ENCODE results near the gene SREBF1. TPM values are rescaled to one million over a fixed set of nuclear protein-coding genes. Genes with fewer than 3 reads are reported as not detected.

SREBF1 gene
- total RNA-seq, 2 donors from 2014 or later, result 67.2 to 103 TPM

DNA sequence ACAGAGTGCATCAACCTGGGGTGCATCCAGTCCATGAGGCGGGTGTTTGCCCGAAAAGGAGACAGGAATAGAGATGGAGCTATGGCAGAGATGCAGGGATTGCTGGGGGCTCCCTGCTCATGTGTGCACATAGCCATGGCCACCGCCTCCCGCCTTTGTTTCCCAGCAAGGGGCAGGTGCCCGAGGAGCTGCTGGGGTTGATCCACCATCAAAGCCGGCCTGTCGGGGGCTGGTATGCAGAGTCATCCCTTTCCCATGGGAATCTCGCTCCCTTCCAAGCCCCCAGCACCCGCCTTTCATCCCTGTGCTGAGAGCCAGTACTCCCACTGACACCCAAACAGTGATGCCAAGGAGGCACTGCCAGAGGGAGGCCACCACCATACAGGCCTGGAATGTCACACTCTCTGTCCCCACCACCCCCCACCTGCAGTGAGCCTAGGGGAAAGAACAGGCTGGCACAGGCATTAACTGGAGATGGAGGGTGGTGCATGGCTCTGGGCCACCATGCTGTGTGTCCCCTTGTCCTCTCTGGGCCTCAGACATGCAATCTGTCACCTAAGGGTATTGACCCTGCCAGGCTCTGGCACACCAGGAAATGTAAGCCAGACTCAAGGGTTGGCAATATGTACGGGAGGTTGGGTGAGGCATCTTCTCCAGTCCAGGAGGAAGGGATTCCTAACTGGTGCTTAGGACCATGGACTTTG lies 65.1 kb downstream of the SREBF1 start:
- Mint-ChIP-seq H3K9me3 (no peaks in the 10 kb centered on the region), H3K27ac (no peak overlapping the region), H3K36me3 (no peaks in the 10 kb centered on the region)
- no peak for ATAC-seq
- no peak for DNase-seq (ENCODE audit: low spot score in 2 of 2)

DNA sequence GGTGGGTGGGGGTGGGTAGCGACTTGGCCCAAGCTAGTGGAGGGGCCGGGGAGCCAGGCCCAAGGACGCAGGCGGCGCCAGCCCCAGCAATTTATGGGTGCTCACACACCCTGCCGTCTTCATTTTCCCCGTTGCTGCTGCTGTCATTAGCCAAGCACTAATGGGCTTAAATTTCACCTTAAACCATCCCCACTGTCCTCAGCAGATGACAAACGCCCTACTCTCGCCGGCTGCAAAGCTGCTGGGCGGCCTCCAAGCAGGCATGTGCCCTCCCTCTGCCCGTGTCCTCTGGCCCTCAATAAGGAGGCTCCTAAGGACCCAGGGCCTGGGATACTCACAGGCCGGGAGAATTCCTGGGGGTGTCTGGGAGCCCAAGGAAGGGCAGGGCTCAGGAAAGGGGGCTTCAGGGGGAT lies 66.1 kb downstream of the SREBF1 start:
- Mint-ChIP-seq H3K36me3 (no peaks in the 10 kb centered on the region), H3K9me3 (no peaks in the 10 kb centered on the region), H3K27ac (no peak overlapping the region)
- no peak for ATAC-seq
- no peak for DNase-seq (ENCODE audit: low spot score in 2 of 2)

DNA sequence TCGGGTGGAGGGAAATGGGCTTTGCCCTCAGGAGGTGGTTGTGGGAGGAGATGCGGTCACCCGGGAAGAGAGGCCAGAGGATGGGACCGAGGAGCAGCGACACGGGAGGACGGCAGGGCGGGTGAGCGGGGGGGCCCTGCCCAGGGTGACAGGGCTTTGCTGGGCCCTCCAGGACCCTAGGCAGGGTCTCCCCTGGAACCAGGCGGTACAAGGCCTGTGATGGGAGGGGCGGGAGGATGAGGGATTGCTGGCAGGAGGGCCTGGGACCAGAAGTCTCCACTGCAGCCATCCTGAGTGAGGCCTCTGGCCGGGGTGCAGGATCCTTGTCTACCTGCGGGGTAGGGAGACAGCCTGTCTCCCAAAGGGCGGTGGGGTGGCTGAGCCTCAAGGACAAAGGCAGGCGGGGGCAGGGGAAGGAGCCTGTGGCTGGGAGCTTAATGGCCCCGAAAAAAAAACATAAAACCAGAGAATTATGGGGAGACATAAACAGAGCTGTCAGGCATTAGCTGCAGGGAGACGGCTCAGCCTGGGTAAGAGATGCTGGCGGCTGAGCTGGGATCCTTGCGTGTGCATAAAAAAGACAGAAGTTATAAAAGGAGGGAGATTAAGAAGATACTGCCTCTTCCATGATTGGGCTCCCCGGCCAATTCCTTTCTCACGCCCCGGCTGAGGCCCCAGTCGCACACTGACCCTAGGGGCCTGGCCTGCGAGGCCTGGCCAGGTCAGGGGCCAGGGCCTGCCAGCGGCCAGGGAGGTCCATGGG lies 66.7 kb downstream of the SREBF1 start:
- ATAC-seq, result no peak

DNA sequence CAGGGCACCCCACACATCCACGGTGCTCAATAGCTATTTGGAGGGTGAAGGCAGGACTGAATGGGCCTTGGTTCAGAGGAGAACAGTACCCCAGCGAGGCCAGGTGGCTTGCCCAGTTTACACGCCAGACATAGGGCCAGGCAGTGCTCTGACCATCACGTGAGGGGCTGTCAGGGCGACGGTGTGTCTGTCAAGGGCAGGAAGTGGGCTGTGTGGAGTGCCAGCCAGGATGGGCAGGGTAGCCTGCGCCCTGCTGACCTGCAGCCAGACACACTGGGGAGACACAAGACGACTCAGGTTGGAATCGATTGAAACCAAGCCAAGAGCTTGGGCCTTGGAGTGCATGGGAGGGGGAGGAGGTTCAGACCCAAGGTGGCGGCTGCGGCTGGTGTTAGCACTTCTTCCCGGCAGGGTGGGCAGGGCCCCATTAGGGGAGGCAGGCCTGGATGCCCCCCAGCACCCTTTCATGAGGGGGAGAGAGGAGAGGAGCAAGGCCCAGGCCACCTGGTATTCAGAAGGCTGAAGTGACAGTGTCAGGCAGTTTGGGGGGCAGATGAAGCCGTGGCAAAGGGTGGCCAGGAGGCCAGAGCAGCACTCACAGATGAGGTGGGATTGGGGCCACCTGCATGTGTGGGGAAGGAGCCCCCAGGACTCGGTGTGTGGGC lies 68.2 kb downstream of the SREBF1 start:
- Mint-ChIP-seq H3K27ac (peak overlapping the region in 1 of 2 donors; percentile 88), H3K36me3 (peaks cover 0 to 6% of the 10 kb centered on the region in 2 donors), H3K9me3 (no peaks in the 10 kb centered on the region)
- ATAC-seq, result no peak
- no peak for DNase-seq (ENCODE audit: low spot score in 2 of 2)

More for the DNA sequence above, 66.7 kb downstream of the SREBF1 start:
- H3K9me3 Mint-ChIP-seq, result no peaks in the 10 kb centered on the region
- no peak overlapping the region for H3K27ac Mint-ChIP-seq
- no peak for DNase-seq (ENCODE audit: low spot score in 2 of 2)
- H3K36me3 Mint-ChIP-seq, result peaks cover 0 to 3% of the 10 kb centered on the region in 2 donors

DNA sequence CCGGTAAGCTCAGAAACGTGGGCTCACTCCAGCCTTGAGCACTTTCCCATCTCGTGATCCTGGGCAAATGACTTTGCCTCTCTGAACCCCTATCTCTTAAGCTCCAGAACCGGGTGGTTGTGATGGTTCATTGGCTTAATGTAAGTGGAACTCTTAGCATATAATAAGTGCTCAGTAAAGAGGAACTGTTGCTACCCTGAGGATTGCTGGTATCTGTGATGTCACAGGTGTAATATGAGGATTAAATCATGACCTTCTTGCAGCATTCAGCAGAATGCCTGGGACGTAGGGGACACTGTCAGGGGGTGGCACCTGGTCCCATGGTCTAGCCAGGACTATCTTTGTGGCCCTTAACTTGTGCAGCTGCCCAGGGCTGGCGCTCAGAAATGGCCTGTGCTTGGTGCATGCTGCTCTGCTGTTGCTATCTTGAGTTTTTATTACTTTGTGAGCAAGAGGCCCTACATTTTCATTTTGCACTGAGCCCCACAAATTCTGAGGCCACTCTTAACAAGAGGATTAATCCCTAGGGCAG lies 68.8 kb downstream of the SREBF1 start:
- Mint-ChIP-seq H3K9me3 (no peaks in the 10 kb centered on the region), H3K36me3 (peaks cover 0 to 6% of the 10 kb centered on the region in 2 donors), H3K27ac (peak overlapping the region in 1 of 2 donors; percentile 88)
- DNase-seq (ENCODE audit: low spot score in 2 of 2), result no peak
- no peak for ATAC-seq

DNA sequence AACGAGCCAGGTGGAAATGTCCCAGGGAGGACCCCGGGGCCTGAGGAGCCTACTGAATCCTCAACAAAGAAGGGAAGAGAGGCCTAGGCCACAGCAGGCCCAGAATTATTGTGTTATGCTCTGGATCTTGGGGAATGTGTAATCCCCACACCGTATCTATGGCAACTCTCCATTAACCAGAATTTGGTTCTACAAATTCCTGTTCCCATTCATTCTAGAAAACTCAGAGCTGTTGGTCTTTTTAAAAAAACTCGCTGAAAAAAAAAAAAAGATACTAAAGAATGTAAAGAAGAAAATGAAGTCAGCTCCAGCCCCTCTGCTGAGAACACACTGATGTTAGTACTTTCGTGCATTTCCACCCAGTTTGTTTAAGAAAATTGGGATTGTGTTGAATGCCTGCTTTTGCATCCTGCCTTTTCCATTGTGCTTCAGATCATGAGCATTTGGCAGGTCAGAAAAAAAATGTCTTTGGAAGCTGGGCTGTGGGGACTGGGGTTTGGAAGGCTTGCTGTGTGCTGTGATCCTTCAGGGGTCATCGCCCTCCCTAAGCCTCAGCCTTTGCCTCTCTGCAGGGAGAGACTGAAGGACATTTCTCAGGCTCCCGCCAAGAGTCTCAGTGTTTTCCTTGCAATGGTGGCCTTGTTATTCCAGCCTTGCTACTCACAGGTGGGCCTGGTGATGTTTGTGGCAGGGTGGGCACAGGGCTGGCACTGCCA lies 69.5 kb downstream of the SREBF1 start:
- no peak overlapping the region for H3K27ac Mint-ChIP-seq
- DNase-seq (ENCODE audit: low spot score in 2 of 2) (no peak), ATAC-seq (no peak)
- H3K36me3 Mint-ChIP-seq, result peaks cover 0 to 6% of the 10 kb centered on the region in 2 donors
- H3K9me3 Mint-ChIP-seq, result no peaks in the 10 kb centered on the region

DNA sequence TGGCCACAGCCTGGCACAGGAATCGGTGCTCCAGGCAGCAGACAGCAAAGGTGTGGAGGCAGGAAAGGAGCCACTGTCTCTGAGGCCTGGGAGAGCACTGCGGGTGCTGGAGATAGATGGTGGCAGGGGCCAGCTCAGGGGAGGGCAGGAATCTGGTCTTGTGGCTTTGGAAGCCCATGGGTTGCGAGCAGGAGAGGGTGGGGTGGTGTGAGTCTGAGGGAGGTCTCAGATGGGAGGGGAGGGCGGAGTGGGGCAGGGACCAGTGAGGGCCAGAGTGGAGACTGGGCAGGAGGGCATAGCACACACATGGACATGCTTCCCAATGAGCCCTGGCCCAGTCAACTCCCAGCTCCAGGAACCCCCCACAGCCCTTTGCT lies 70.1 kb downstream of the SREBF1 start:
- no peaks in the 10 kb centered on the region for H3K9me3 Mint-ChIP-seq
- peak overlapping the region in 1 of 2 donors; percentile 62 for H3K27ac Mint-ChIP-seq
- ATAC-seq (no peak), DNase-seq (ENCODE audit: low spot score in 2 of 2) (no peak)
- H3K36me3 Mint-ChIP-seq, result peaks cover 0 to 6% of the 10 kb centered on the region in 2 donors

DNA sequence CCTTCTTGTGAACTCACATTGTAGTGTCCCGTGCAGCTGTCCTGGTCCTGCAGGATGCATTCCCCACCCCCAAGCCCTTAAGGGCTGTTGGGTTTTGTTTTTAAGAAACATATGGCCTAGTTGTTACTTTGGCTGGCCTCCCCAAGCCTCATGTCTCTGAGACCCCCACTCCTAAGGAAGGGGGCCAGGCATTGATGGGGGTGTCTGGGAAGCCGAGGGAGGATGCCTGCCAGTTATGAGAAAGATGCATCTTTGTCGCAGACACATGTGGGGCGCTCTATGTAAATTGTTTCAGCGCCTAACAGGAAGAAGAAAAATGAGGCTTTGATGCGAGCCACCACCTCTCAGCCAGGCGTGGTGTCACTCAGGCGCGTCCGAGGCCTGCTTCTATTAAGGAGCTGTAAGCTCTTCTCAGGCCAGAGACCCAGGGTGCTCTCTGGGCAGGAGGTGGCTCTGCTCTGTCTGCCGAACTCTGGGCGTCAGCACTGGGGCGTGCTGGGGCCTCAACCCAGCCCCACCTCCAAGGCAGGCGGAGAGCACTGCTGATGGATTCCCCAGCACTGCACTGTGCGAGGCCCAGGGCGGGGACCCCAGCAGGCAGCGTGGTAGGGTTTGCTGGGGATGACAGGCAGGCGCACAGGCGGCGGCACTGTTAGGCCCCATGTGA lies 70.6 kb downstream of the SREBF1 start:
- peak; percentile 32 to 42 for ATAC-seq
- peak overlapping the region; percentile 14 to 62 for H3K27ac Mint-ChIP-seq
- no peak for DNase-seq (ENCODE audit: low spot score in 2 of 2)

DNA sequence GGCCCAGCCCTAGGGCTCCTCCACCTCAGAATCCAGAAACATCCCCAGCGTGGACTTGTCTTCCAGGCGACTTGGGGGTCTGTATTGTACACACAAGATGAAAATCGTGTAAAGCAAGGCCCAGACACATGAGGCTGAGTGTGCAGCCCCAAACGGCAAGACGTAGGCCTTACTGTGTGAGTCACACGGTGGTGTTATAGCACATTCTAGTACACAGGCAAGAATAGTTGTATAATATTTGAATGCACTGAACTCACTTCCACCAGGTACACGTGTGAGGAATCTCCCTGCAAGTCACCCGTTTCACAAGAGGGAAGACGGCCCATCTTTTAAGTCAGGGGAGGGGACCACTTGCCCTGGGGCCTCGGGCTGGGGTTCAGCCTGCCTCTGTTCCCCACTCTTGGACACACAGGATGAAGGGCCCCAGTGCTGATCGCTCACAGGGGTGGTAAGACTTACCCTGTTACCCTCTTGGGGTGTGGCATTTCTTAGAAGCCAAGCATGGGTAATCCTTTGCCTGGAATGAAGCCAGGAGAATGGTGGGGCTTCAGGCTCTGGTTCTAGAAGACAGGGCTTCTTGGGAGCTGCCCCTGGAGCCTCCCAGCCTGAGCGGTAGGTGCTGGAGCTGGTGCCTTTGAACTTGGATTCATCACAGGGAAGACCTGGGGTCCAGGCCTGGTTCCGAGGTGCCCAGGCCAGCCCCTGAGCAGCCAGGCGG lies 71.3 kb downstream of the SREBF1 start:
- Mint-ChIP-seq H3K9me3 (no peaks in the 10 kb centered on the region), H3K27ac (peak overlapping the region in 1 of 2 donors; percentile 62), H3K36me3 (peaks cover 0 to 6% of the 10 kb centered on the region in 2 donors)
- ATAC-seq (no peak), DNase-seq (ENCODE audit: low spot score in 2 of 2) (no peak)

More for the DNA sequence above, 70.6 kb downstream of the SREBF1 start:
- H3K9me3 Mint-ChIP-seq, result no peaks in the 10 kb centered on the region
- peaks cover 0 to 6% of the 10 kb centered on the region in 2 donors for H3K36me3 Mint-ChIP-seq

DNA sequence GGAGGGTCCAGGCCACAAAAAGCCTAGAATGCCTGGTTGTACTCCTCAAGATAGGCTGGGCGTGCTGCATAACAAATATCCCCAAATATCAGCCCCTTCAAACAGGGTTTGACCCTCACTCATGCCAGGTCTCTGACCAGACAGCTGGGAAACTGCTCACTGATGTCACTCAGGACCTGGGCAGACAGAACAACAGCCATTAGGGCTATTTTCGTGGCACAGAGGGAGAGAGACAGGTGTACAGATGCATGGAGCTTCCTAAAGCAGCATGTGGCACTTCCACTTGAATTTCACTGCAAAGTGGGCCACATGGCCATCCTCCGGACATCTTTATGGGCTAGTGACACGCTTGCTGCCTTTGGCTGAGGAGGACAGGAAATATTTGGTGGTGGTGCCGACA lies 73.1 kb downstream of the SREBF1 start:
- H3K27ac Mint-ChIP-seq, result peak overlapping the region; percentile 20 to 68
- DNase-seq (ENCODE audit: low spot score in 2 of 2) (no peak), ATAC-seq (no peak)
- peaks cover 0 to 6% of the 10 kb centered on the region in 2 donors for H3K36me3 Mint-ChIP-seq
- H3K9me3 Mint-ChIP-seq, result no peaks in the 10 kb centered on the region

DNA sequence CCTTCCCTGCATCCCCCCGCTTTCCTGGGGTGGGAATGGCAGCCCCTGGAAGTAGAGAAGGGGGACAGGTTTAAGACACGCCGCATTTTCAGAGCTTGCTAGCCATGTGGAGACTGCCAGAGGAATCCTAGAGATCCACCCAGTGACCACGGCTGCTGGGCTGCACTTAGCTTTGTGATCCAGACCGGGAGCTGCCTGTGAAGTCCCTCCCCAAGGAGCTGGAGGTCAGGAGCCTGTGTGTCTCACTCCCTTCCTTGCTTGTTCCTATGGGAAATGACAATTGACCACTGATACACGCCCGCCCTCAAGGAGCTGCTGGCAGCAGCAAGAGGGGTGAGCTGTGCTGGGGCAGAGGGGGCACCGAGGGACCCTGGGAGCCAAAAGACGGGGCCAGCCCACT lies 73.7 kb downstream of the SREBF1 start:
- no peak for ATAC-seq
- Mint-ChIP-seq H3K9me3 (no peaks in the 10 kb centered on the region), H3K36me3 (peaks cover 0 to 6% of the 10 kb centered on the region in 2 donors), H3K27ac (peak overlapping the region in 1 of 2 donors; percentile 20)
- DNase-seq (ENCODE audit: low spot score in 2 of 2), result no peak

DNA sequence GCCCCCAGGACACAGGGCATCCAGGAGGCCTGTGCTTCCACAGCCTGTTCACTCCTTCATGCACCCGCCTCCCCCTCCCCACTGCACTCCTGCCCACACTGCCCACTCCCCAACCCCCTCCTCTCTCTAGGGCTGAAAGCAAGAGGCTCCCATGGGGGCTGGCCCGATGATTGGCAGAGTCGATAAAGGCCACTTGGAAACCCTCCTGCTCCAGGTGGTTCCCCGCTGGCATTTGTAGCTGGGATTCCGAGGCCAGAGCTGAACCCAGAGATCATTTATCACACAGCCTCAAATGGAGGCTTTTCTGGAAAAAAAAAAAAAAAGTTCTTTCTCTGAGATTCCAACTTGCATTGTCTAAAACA lies 74.1 kb downstream of the SREBF1 start:
- no peaks in the 10 kb centered on the region for H3K9me3 Mint-ChIP-seq
- H3K27ac Mint-ChIP-seq, result no peak overlapping the region
- no peak for ATAC-seq
- no peak for DNase-seq (ENCODE audit: low spot score in 2 of 2)
- peaks cover 0 to 6% of the 10 kb centered on the region in 2 donors for H3K36me3 Mint-ChIP-seq
